HG03432 (cell line): Measurements from ENCODE around the gene PHRF1.

ENCODE experiments used
- ATAC-seq: cut with Tn5 transposase; IDR thresholded peaks from one replicate; pipeline ENCODE4 v1.9.1; 2021; ENCODE audit warnings: mild to moderate bottlenecking, moderate library complexity; ENCODE audit not compliant: unreplicated experiment

PHRF1 gene

GRCh38 chr11:537622-538430, 38.4 kb upstream of the PHRF1 start:
- no peak for ATAC-seq

GRCh38 chr11:538431-539051, 37.7 kb upstream of the PHRF1 start:
- ATAC-seq, result no peak

- ATAC-seq, result no peak
Observed at GRCh38 chr11:539971-540481, 36.2 kb upstream of the PHRF1 start.

GRCh38 chr11:540583-541432, 35.5 kb upstream of the PHRF1 start:
- no peak for ATAC-seq

- ATAC-seq, result no peak
Observed at GRCh38 chr11:541433-541885, 34.8 kb upstream of the PHRF1 start.

GRCh38 chr11:544817-545166, 31.5 kb upstream of the PHRF1 start:
- ATAC-seq, result no peak

GRCh38 chr11:545171-545570, 31.1 kb upstream of the PHRF1 start:
- ATAC-seq, result no peak

- ATAC-seq, result no peak
Observed at GRCh38 chr11:548700-549603, 27.3 kb upstream of the PHRF1 start.

- ATAC-seq, result no peak
Observed at GRCh38 chr11:550021-550745, 26.1 kb upstream of the PHRF1 start.

GRCh38 chr11:550746-551085, 25.6 kb upstream of the PHRF1 start:
- no peak for ATAC-seq

GRCh38 chr11:551131-551530, 25.1 kb upstream of the PHRF1 start:
- ATAC-seq, result no peak

- no peak for ATAC-seq
Observed at GRCh38 chr11:551596-551995, 24.7 kb upstream of the PHRF1 start.

GRCh38 chr11:553083-553987, 22.9 kb upstream of the PHRF1 start:
- no peak for ATAC-seq

GRCh38 chr11:553988-554340, 22.3 kb upstream of the PHRF1 start:
- ATAC-seq, result no peak

- peak; percentile 59 for ATAC-seq
Observed at GRCh38 chr11:554428-555226, 21.6 kb upstream of the PHRF1 start.

GRCh38 chr11:555227-555779, 21.0 kb upstream of the PHRF1 start:
- no peak for ATAC-seq

GRCh38 chr11:555780-556661, 20.2 kb upstream of the PHRF1 start:
- ATAC-seq, result no peak
